ENCODE measurements around the gene AIFM2. TPM values are rescaled to one million over a fixed set of nuclear protein-coding genes. Genes with fewer than 3 reads are reported as not detected.

Gene AIFM2
- total and polyA plus RNA-seq, 7 donors: 8.7 to 40.5 (median 10.6) TPM

DNA sequence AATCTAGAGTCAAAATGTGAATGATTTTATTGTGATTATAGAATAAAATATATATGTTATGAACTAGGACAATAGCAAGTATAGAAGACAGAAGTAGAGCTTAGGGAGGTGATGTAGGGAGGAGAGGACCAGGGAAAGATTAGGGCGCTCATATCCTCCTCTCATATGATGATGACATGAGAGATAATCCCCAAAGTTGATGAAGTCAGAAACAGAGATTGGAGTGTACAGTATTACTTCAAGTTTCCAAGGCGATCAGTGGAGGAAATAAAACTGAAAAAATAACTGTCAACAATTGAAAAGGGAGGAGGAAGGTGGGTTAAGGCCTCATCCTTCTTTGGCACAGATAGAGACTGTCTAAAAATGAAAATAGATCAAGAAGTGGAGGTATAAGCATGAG lies 65.0 kb downstream of the AIFM2 start:
- intact Hi-C loops (cut with DNase I): no loop called here
- no peak for DNase-seq
- ATAC-seq: no peak
- Histone ChIP-seq H3K27ac (no peak overlapping the region), H3K4me3 (no peak overlapping the region), H3K36me3 (ENCODE audit: insufficient read depth in 1 of 2, low read depth in 1 of 2) (no peaks in the 10 kb centered on the region), H3K27me3 (ENCODE audit: insufficient read depth in 3 of 3, low read length in 2 of 3) (no peaks in the 10 kb centered on the region), H3K9me3 (no peaks in the 10 kb centered on the region), H3K4me1 (no peaks in the 10 kb centered on the region)
- WGBS, 3 donors: 94 to 96% (median 96%) methylated on average over 2 of the region's 2 CpGs
- TF ChIP-seq, protein P1, sequence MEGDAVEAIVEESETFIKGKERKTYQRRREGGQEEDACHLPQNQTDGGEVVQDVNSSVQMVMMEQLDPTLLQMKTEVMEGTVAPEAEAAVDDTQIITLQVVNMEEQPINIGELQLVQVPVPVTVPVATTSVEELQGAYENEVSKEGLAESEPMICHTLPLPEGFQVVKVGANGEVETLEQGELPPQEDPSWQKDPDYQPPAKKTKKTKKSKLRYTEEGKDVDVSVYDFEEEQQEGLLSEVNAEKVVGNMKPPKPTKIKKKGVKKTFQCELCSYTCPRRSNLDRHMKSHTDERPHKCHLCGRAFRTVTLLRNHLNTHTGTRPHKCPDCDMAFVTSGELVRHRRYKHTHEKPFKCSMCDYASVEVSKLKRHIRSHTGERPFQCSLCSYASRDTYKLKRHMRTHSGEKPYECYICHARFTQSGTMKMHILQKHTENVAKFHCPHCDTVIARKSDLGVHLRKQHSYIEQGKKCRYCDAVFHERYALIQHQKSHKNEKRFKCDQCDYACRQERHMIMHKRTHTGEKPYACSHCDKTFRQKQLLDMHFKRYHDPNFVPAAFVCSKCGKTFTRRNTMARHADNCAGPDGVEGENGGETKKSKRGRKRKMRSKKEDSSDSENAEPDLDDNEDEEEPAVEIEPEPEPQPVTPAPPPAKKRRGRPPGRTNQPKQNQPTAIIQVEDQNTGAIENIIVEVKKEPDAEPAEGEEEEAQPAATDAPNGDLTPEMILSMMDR (IDR thresholded peaks at IDR 0.05): no peak

GRCh38 chr10:70066190-70066589 lies 66.4 kb downstream of the AIFM2 start:
- TF ChIP-seq, protein P1 (IDR thresholded peaks at IDR 0.05): no peak
- no peak overlapping the region for H3K4me3 ChIP-seq
- no peaks in the 10 kb centered on the region for H3K36me3 ChIP-seq (ENCODE audit: insufficient read depth in 1 of 2, low read depth in 1 of 2)
- no peaks in the 10 kb centered on the region for H3K9me3 ChIP-seq
- no peaks in the 10 kb centered on the region for H3K27me3 ChIP-seq (ENCODE audit: insufficient read depth in 3 of 3, low read length in 2 of 3)
- DNase-seq (no peak), ATAC-seq (no peak)
- H3K27ac ChIP-seq: no peak overlapping the region
- intact Hi-C loops (cut with DNase I): no loop called here
- 86 to 90% (median 90%) methylated on average over 3 of the region's 3 CpGs for WGBS, 3 donors
- no peaks in the 10 kb centered on the region for H3K4me1 ChIP-seq

DNA sequence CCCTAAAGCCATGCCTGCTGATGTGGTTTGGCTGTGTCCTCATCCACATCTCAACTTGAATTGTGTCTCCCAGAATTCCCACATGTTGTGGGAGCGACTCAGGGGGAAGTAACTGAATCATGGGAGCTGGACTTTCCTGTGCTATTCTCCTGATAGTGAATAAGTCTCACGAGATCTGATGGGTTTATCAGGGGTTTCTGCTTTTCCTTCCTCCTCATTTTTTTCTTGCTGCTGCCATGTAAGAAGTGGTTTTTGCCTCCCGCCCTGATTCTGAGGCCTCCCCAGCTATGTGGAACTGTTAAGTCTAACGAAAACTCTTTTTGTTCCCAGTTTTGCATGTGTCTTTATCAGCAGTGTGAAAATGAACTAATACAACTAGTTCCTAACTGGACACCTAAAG lies 68.1 kb downstream of the AIFM2 start:
- Histone ChIP-seq H3K36me3 (ENCODE audit: insufficient read depth in 1 of 2, low read depth in 1 of 2) (no peaks in the 10 kb centered on the region), H3K27ac (no peak overlapping the region), H3K4me1 (no peaks in the 10 kb centered on the region), H3K27me3 (ENCODE audit: insufficient read depth in 3 of 3, low read length in 2 of 3) (no peaks in the 10 kb centered on the region), H3K9me3 (no peaks in the 10 kb centered on the region), H3K4me3 (no peak overlapping the region)
- ATAC-seq (no peak), DNase-seq (no peak)
- intact Hi-C loops (cut with DNase I): no loop called here
- TF ChIP-seq, protein P1 (IDR thresholded peaks at IDR 0.05): no peak
- WGBS, 3 donors: 85 to 87% (median 87%) methylated on average over 4 of the region's 4 CpGs

- Histone ChIP-seq H3K4me3 (no peak overlapping the region), H3K9me3 (no peaks in the 10 kb centered on the region), H3K36me3 (ENCODE audit: insufficient read depth in 1 of 2, low read depth in 1 of 2) (peaks cover 0 to 2% of the 10 kb centered on the region in 2 donors), H3K27me3 (ENCODE audit: insufficient read depth in 3 of 3, low read length in 2 of 3) (no peaks in the 10 kb centered on the region), H3K27ac (no peak overlapping the region), H3K4me1 (no peaks in the 10 kb centered on the region)
- DNase-seq (no peak), ATAC-seq (no peak)
- intact Hi-C loops (cut with DNase I): no loop called here
- TF ChIP-seq, protein P1 (IDR thresholded peaks at IDR 0.05): no peak
- 89 to 93% (median 92%) methylated on average over 10 of the region's 10 CpGs for WGBS, 3 donors
Observed at GRCh38 chr10:70063418-70064098, 69.1 kb downstream of the AIFM2 start.

Other genes with a start within 250 kb of the AIFM2 start
- 1 to 10 TPM; 4.1 to 6.2 (median 5.8) TPM for gene MACROH2A2, start 80.0 kb downstream of the AIFM2 start, total RNA-seq
- 1 to 10 TPM; 3.0 to 7.2 (median 4.7) TPM for gene MACROH2A2, start 80.0 kb downstream of the AIFM2 start, polyA plus RNA-seq
- gene TYSND1, start 13.9 kb upstream of the AIFM2 start, total RNA-seq: 1 to 10 TPM; 2.4 to 4.7 (median 3.7) TPM
- gene TYSND1, start 13.9 kb upstream of the AIFM2 start, polyA plus RNA-seq: 1 to 10 TPM; 2.8 to 7.5 (median 4.1) TPM
- 10 to 100 TPM; 70.0 to 96.8 (median 90.7) TPM for gene SAR1A, start 37.7 kb upstream of the AIFM2 start, total RNA-seq
- gene SAR1A, start 37.7 kb upstream of the AIFM2 start, polyA plus RNA-seq: 10 to 100 TPM; 38.2 to 87.7 (median 63.6) TPM
- gene PPA1, start 100.6 kb upstream of the AIFM2 start, total RNA-seq: 100 to 1,000 TPM in 3 of 4 donors, 10 to 100 TPM in 1; 95.3 to 131 (median 114) TPM
- gene PPA1, start 100.6 kb upstream of the AIFM2 start, polyA plus RNA-seq: 100 to 1,000 TPM; 144 to 211 (median 159) TPM
- gene NPFFR1, start 151.2 kb upstream of the AIFM2 start, total RNA-seq: not detected
- gene NPFFR1, start 151.2 kb upstream of the AIFM2 start, polyA plus RNA-seq: under 1 TPM in 2 of 3 donors, not detected in 1; under 0.01 to 0.01 TPM
- gene LRRC20, start 249.8 kb upstream of the AIFM2 start, total RNA-seq: 100 to 1,000 TPM in 3 of 4 donors, 10 to 100 TPM in 1; 66.1 to 143 (median 140) TPM
- gene LRRC20, start 249.8 kb upstream of the AIFM2 start, polyA plus RNA-seq: 100 to 1,000 TPM in 1 of 3 donors, 10 to 100 TPM in 2; 26.4 to 153 (median 67.2) TPM

Data from psoas muscle (tissue), 8 donors.